ENCODE measurements around the gene PCYT2. TPM values are rescaled to one million over a fixed set of nuclear protein-coding genes. Genes with fewer than 3 reads are reported as not detected.

Gene PCYT2
- total and polyA plus RNA-seq, 3 experiments from 2014 or later = 30.3 to 35.7 (median 31.6) TPM

DNA sequence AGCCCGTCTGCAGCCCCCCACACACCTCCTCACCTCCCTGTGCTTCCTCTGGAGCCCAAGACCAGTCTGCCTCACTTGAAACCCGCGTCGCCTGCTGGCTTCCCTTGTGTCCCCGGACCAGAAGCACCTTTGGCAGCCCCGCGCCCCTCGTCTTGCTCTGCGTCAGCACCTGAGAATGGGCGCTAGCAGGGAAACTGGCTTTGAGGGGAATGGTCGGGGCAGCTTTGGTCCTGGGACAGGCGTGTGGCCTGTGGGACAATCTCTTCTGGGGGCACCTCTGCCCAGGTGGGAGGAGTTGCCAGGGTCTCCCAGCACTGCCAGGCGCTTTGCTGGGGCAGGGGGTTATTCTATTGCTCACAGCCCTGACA is 20.0 kb upstream of the PCYT2 start:
- POLR2A ChIA-PET = no interaction called here
- peaks cover 5 to 14% of the 10 kb centered on the region in 2 donors for H3K27me3 Mint-ChIP-seq
- Histone ChIP-seq H3K27ac (ENCODE audit: low read depth, low read length) (no peak overlapping the region), H3K4me1 (ENCODE audit: insufficient read depth, low read length) (peaks cover 16% of the 10 kb centered on the region), H3K27me3 (ENCODE audit: insufficient read depth, low read length, poor library complexity, severe bottlenecking) (peaks cover 7% of the 10 kb centered on the region), H3K9me3 (ENCODE audit: low read length) (no peaks in the 10 kb centered on the region), H3K4me3 (ENCODE audit: low read length) (no peak overlapping the region), H3K36me3 (ENCODE audit: insufficient read depth, low read length) (no peaks in the 10 kb centered on the region)
- peaks cover 5 to 9% (median 9%) of the 10 kb centered on the region in 3 donors for H3K4me1 Mint-ChIP-seq
- CTCF ChIA-PET = interaction anchor here (1.4 kb wide), 1 partner anchor 28 kb away, joined by 3 read pairs; no protein-coding TSS in a partner anchor
- H3K9me3 Mint-ChIP-seq = no peaks in the 10 kb centered on the region
- no peak for DNase-seq
- peak overlapping the region in 2 of 8 donors; percentile 40 to 46 for H3K27ac Mint-ChIP-seq
- no peaks in the 10 kb centered on the region for H3K36me3 Mint-ChIP-seq
- H3K4me3 Mint-ChIP-seq = peak overlapping the region in 1 of 7 donors; percentile 29

DNA sequence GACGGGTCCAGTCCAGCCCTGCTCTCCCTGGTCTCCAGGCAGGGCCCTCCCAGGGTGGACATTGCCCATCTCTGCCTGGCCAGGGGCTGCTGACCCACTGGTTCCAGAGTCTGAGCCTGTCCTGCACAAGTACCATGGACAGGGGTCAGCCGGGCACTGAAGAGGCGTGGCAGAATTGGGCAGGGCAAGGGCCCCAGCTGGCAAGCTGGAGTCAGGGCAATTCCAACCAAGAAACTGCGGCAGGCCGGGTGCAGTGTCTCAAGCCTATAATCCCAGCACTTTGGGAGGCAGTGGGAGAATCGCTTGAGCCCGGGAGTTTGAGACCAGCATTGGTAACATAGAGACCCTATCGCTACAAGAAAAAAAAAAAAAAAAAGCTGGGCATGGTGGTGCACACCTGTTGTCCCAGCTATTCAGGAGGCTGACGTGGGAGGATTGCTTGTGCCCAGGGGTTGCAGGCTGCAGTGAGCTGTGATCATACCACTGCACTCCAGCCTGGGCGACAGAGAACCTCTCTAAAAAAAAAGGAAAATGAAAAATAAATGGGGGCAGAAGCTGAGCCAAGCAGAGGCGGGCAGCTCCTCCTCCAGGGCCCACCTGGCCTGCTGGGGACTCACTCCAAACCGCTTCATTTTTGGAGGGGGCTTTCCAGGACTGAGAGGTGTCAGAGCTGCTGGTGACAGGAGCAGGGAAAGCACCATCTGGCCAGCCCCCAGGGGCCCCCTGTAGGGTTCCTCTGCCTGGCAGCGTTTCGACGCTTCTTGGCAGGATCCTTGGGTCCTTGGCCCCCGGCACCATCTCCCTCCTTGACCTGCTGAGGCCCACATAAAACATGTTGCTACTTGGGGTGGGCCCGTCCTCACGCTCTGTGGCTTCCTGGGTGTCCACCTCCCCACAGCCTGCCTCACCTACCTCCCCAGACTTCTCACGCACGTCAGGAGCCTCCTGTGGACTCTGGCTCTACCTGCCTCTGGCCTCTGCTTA is 19.2 kb upstream of the PCYT2 start:
- H3K36me3 Mint-ChIP-seq = no peaks in the 10 kb centered on the region
- H3K27ac Mint-ChIP-seq = peak overlapping the region in 1 of 8 donors; percentile 46
- H3K4me3 Mint-ChIP-seq = peak overlapping the region in 1 of 7 donors; percentile 29
- peaks cover 8 to 14% (median 12%) of the 10 kb centered on the region in 3 donors for H3K4me1 Mint-ChIP-seq
- no peak for DNase-seq
- Histone ChIP-seq H3K4me3 (ENCODE audit: low read length) (no peak overlapping the region), H3K27ac (ENCODE audit: low read depth, low read length) (no peak overlapping the region), H3K9me3 (ENCODE audit: low read length) (no peaks in the 10 kb centered on the region), H3K27me3 (ENCODE audit: insufficient read depth, low read length, poor library complexity, severe bottlenecking) (peaks cover 7% of the 10 kb centered on the region), H3K4me1 (ENCODE audit: insufficient read depth, low read length) (peaks cover 22% of the 10 kb centered on the region), H3K36me3 (ENCODE audit: insufficient read depth, low read length) (no peaks in the 10 kb centered on the region)
- ChIA-PET POLR2A (interaction anchor here (0.6 to 0.7 kb wide), 2 partner anchors 29 to 642 kb away, joined by 4 to 5 read pairs; no protein-coding TSS in a partner anchor), CTCF (interaction anchor here (1.4 kb wide), 1 partner anchor 29 kb away, joined by 3 read pairs; no protein-coding TSS in a partner anchor)
- no peaks in the 10 kb centered on the region for H3K9me3 Mint-ChIP-seq
- peaks cover 5 to 16% of the 10 kb centered on the region in 2 donors for H3K27me3 Mint-ChIP-seq

GRCh38 chr17:81929253-81930141 is 18.3 kb upstream of the PCYT2 start:
- peaks cover 5 to 16% of the 10 kb centered on the region in 2 donors for H3K27me3 Mint-ChIP-seq
- peaks cover 30% of the 10 kb centered on the region for H3K4me1 ChIP-seq (ENCODE audit: insufficient read depth, low read length)
- H3K9me3 ChIP-seq (ENCODE audit: low read length) = no peaks in the 10 kb centered on the region
- no peaks in the 10 kb centered on the region for H3K36me3 Mint-ChIP-seq
- H3K9me3 Mint-ChIP-seq = no peaks in the 10 kb centered on the region
- ChIA-PET POLR2A (interaction anchor here (0.7 kb wide), 1 partner anchor 30 kb away, joined by 5 read pairs; no protein-coding TSS in a partner anchor), CTCF (interaction anchor here (0.7 kb wide), 1 partner anchor 30 kb away, joined by 3 read pairs; no protein-coding TSS in a partner anchor)
- H3K27ac Mint-ChIP-seq = peak overlapping the region in 4 of 8 donors; percentile 40 to 61 (median 58)
- no peak overlapping the region for H3K4me3 ChIP-seq (ENCODE audit: low read length)
- H3K27me3 ChIP-seq (ENCODE audit: insufficient read depth, low read length, poor library complexity, severe bottlenecking) = peaks cover 7% of the 10 kb centered on the region
- H3K4me1 Mint-ChIP-seq = peaks cover 8 to 14% (median 14%) of the 10 kb centered on the region in 3 donors
- H3K27ac ChIP-seq (ENCODE audit: low read depth, low read length) = no peak overlapping the region
- no peak for DNase-seq
- H3K4me3 Mint-ChIP-seq = peak overlapping the region in 4 of 7 donors; percentile 13 to 69 (median 55)
- no peaks in the 10 kb centered on the region for H3K36me3 ChIP-seq (ENCODE audit: insufficient read depth, low read length)

GRCh38 chr17:81928544-81929252 is 17.5 kb upstream of the PCYT2 start:
- Histone ChIP-seq H3K27me3 (ENCODE audit: insufficient read depth, low read length, poor library complexity, severe bottlenecking) (peaks cover 7% of the 10 kb centered on the region), H3K9me3 (ENCODE audit: low read length) (no peaks in the 10 kb centered on the region), H3K4me3 (ENCODE audit: low read length) (peak overlapping the region; percentile 41), H3K4me1 (ENCODE audit: insufficient read depth, low read length) (peaks cover 35% of the 10 kb centered on the region), H3K27ac (ENCODE audit: low read depth, low read length) (peak overlapping the region; percentile 52), H3K36me3 (ENCODE audit: insufficient read depth, low read length) (no peaks in the 10 kb centered on the region)
- Mint-ChIP-seq H3K4me3 (peak overlapping the region; percentile 41 to 74 (median 51)), H3K27ac (peak overlapping the region in 4 of 8 donors; percentile 39 to 61 (median 50)), H3K36me3 (no peaks in the 10 kb centered on the region), H3K9me3 (no peaks in the 10 kb centered on the region), H3K4me1 (peaks cover 8 to 14% (median 14%) of the 10 kb centered on the region in 3 donors), H3K27me3 (peaks cover under 1 to 15% of the 10 kb centered on the region in 2 donors)
- POLR2A ChIA-PET = interaction anchor here (0.6 kb wide), 1 partner anchor 205 kb away, joined by 4 read pairs; no protein-coding TSS in a partner anchor
- DNase-seq = peak in 1 of 5 donors; percentile 15
- CTCF ChIA-PET = interaction anchor here (0.7 to 2.0 kb wide), 4 partner anchors 13 to 31 kb away, joined by 3 to 5 read pairs (median 4); no protein-coding TSS in a partner anchor

DNA sequence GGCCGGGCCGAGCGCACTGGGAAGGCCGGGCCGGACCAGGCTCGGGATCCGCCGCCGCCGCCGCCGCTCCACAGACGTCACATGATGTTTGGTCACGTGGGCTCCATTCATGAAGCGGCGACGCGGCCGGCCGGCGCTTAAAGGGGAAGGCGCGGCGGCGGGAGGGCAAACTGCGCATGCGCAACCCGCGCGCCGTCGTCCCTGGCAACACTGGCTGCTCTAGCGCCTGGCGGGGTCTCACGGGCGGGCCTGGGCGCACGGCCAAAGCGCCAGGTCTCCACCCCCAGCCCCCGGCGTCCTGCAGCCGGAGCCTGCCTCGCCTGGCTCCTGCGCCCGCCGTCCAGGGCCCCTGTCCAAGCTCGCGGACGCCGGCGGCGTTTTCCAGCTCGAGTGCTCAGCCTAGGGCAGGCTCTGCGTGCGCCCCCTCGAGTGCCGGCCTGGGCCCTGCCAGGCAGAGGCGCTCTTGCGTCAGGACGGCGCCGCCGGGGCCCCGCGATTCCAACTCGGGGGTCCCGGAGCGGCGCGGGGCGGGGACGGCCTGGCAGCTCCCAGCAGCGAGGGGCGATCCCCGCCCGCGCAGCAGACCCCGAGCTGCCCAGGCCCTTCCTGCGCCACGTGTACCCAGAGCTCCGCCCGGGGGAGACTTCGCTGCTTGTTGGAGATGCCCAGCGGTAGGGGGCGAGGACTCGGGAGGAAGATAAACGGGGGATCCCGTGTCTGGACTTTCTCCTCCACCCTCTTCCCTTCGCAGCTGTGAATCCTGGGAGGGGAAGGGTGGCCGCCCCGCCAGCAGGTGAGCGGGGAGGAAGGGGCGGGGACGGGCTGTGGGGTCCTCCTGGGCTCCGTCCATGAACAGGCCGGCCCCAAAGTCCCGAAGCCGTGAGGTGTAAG is 16.7 kb upstream of the PCYT2 start, which contains the start of gene MAFG:
Gene MAFG (minus strand): TSS at position 83 of the 891 bp plus-strand sequence. CDS start 4,550 bp downstream, outside the sequence.
- Histone ChIP-seq H3K4me1 (ENCODE audit: insufficient read depth, low read length) (peaks cover 35% of the 10 kb centered on the region), H3K27me3 (ENCODE audit: insufficient read depth, low read length, poor library complexity, severe bottlenecking) (peaks cover 7% of the 10 kb centered on the region), H3K36me3 (ENCODE audit: insufficient read depth, low read length) (no peaks in the 10 kb centered on the region), H3K9me3 (ENCODE audit: low read length) (no peaks in the 10 kb centered on the region), H3K4me3 (ENCODE audit: low read length) (peak within 1 kb of the TSS; percentile 60), H3K27ac (ENCODE audit: low read depth, low read length) (peak within 1 kb of the TSS; percentile 69)
- Mint-ChIP-seq H3K27me3 (peaks cover 0 to 15% of the 10 kb centered on the region in 2 donors), H3K9me3 (no peaks in the 10 kb centered on the region), H3K4me1 (peaks cover 7 to 14% (median 14%) of the 10 kb centered on the region in 3 donors), H3K4me3 (peak within 1 kb of the TSS; percentile 72 to 89 (median 80)), H3K36me3 (peaks cover 0 to under 1% (median 0%) of the 10 kb centered on the region in 3 donors), H3K27ac (peak within 1 kb of the TSS; percentile 41 to 94 (median 72))
- CTCF ChIA-PET = interaction anchor here (0.9 to 2.0 kb wide), 5 partner anchors 12 to 110 kb away, joined by 3 to 5 read pairs (median 4); partner anchors contain the start of gene DCXR
- DNase-seq = peak; percentile 86 to 94 (median 89)
- POLR2A ChIA-PET = interaction anchor here (0.6 to 1.1 kb wide), 4 partner anchors 17 to 204 kb away, joined by 3 to 8 read pairs (median 4); partner anchors contain the start of genes ARHGDIA and PCYT2

DNA sequence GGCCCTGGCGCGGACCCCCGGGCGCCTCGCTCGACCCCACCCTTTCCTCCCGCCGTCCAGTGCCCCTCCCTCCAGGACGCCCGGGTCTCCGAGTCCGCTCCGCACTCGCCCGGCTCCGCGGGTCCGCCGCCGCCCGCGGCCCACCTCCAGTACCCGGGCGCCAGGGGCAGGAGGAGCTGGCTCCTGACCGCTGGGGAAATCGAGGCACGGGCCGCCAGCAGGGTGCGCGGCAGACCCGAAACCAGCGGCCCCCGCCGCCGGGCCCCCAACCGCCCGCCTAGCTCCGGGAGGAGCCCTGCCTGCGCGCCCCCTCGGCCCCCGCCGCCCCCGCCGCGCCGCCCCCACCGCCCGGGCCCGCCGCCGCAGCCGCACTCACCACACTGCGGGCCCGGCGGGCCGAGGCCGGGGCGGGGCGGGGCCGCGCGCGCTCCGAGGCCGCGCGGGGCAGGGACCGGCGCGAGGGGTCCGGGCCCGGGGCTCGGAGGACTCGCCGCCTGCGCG is 16.0 kb upstream of the PCYT2 start:
- Histone ChIP-seq H3K27me3 (ENCODE audit: insufficient read depth, low read length, poor library complexity, severe bottlenecking) (peaks cover 7% of the 10 kb centered on the region), H3K4me3 (ENCODE audit: low read length) (peak overlapping the region; percentile 60), H3K27ac (ENCODE audit: low read depth, low read length) (peak overlapping the region; percentile 69), H3K9me3 (ENCODE audit: low read length) (no peaks in the 10 kb centered on the region), H3K36me3 (ENCODE audit: insufficient read depth, low read length) (no peaks in the 10 kb centered on the region), H3K4me1 (ENCODE audit: insufficient read depth, low read length) (peaks cover 35% of the 10 kb centered on the region)
- Mint-ChIP-seq H3K4me1 (peaks cover 7 to 14% (median 14%) of the 10 kb centered on the region in 3 donors), H3K27ac (peak overlapping the region in 1 of 8 donors; percentile 68), H3K9me3 (no peaks in the 10 kb centered on the region), H3K4me3 (peak overlapping the region in 5 of 7 donors; percentile 60 to 80 (median 71)), H3K36me3 (peaks cover 0 to 3% (median 0%) of the 10 kb centered on the region in 3 donors), H3K27me3 (peaks cover 0 to 15% of the 10 kb centered on the region in 2 donors)
- peak in 1 of 5 donors; percentile 17 for DNase-seq
- ChIA-PET POLR2A (interaction anchor here (0.9 to 1.8 kb wide), 5 partner anchors 10 to 57 kb away, joined by 3 to 8 read pairs (median 4); partner anchors contain the start of genes ARHGDIA and PCYT2), CTCF (interaction anchor here (0.9 to 2.0 kb wide), 4 partner anchors 11 to 110 kb away, joined by 3 to 5 read pairs (median 4); partner anchors contain the start of gene DCXR)
